Measurements from ENCODE around the gene MEI1.

MEI1 gene

GRCh38 chr22:41821471-41822316 is 122.4 kb downstream of the MEI1 start:
- Histone ChIP-seq H3K79me2 (ENCODE audit: control insufficient read depth, low read length) (no peaks in the 10 kb centered on the region), H3F3A (ENCODE audit: control insufficient read depth, insufficient read depth) (no peaks in the 10 kb centered on the region; the same call in 1 of the 2 replicates), H3K27me3 (ENCODE audit: control insufficient read depth, low read length) (no peaks in the 10 kb centered on the region), H3K9me3 (ENCODE audit: control insufficient read depth, insufficient read depth, low read length) (no peaks in the 10 kb centered on the region), H3K27ac (ENCODE audit: low read depth, low read length) (no peak overlapping the region), H4K20me1 (ENCODE audit: control insufficient read depth, insufficient read depth, low read depth, low read length) (no peaks in the 10 kb centered on the region), H3K4me3 (ENCODE audit: low read length) (no peak overlapping the region), H3K9me2 (replicated peaks; ENCODE audit: control insufficient read depth, low read length) (no peaks in the 10 kb centered on the region), H3K4me2 (ENCODE audit: low read length) (no peak overlapping the region), H3K36me3 (ENCODE audit: control insufficient read depth, low read length) (peaks cover 23% of the 10 kb centered on the region), H3K4me1 (ENCODE audit: control insufficient read depth, low read length) (peaks cover 19% of the 10 kb centered on the region)
- no peak for TF ChIP-seq EZH2phosphoT487 (IDR thresholded peaks at IDR 0.05; ENCODE audit: borderline replicate concordance, low read length)
- TF ChIP-seq CTCF (IDR thresholded peaks at IDR 0.05; ENCODE audit: low read depth, low read length, poor library complexity, severe bottlenecking): no peak

GRCh38 chr22:41822317-41823057 is 123.2 kb downstream of the MEI1 start:
- H3K9me3 ChIP-seq (ENCODE audit: control insufficient read depth, insufficient read depth, low read length): no peaks in the 10 kb centered on the region
- no peaks in the 10 kb centered on the region for H4K20me1 ChIP-seq (ENCODE audit: control insufficient read depth, insufficient read depth, low read depth, low read length)
- peaks cover 23% of the 10 kb centered on the region for H3K36me3 ChIP-seq (ENCODE audit: control insufficient read depth, low read length)
- H3K4me1 ChIP-seq (ENCODE audit: control insufficient read depth, low read length): peaks cover 24% of the 10 kb centered on the region
- H3K4me2 ChIP-seq (ENCODE audit: low read length): no peak overlapping the region
- no peaks in the 10 kb centered on the region for H3K79me2 ChIP-seq (ENCODE audit: control insufficient read depth, low read length)
- H3F3A ChIP-seq (ENCODE audit: control insufficient read depth, insufficient read depth): no peaks in the 10 kb centered on the region; the same call in 1 of the 2 replicates
- H3K4me3 ChIP-seq (ENCODE audit: low read length): no peak overlapping the region
- no peak overlapping the region for H3K27ac ChIP-seq (ENCODE audit: low read depth, low read length)
- no peaks in the 10 kb centered on the region for H3K27me3 ChIP-seq (ENCODE audit: control insufficient read depth, low read length)
- TF ChIP-seq CTCF (IDR thresholded peaks at IDR 0.05; ENCODE audit: low read depth, low read length, poor library complexity, severe bottlenecking) (peak; percentile 70), EZH2phosphoT487 (IDR thresholded peaks at IDR 0.05; ENCODE audit: borderline replicate concordance, low read length) (no peak)
- no peaks in the 10 kb centered on the region for H3K9me2 ChIP-seq (replicated peaks; ENCODE audit: control insufficient read depth, low read length)

- H3K4me2 ChIP-seq (ENCODE audit: low read length): no peak overlapping the region
- H3K9me3 ChIP-seq (ENCODE audit: control insufficient read depth, insufficient read depth, low read length): no peaks in the 10 kb centered on the region
- no peak overlapping the region for H3K4me3 ChIP-seq (ENCODE audit: low read length)
- no peak overlapping the region for H3K27ac ChIP-seq (ENCODE audit: low read depth, low read length)
- H4K20me1 ChIP-seq (ENCODE audit: control insufficient read depth, insufficient read depth, low read depth, low read length): no peaks in the 10 kb centered on the region
- H3K9me2 ChIP-seq (replicated peaks; ENCODE audit: control insufficient read depth, low read length): no peaks in the 10 kb centered on the region
- H3K79me2 ChIP-seq (ENCODE audit: control insufficient read depth, low read length): no peaks in the 10 kb centered on the region
- H3F3A ChIP-seq (ENCODE audit: control insufficient read depth, insufficient read depth): peaks cover 4% of the 10 kb centered on the region; the same call in 1 of the 2 replicates
- TF ChIP-seq EZH2phosphoT487 (IDR thresholded peaks at IDR 0.05; ENCODE audit: borderline replicate concordance, low read length): no peak
- TF ChIP-seq CTCF (IDR thresholded peaks at IDR 0.05; ENCODE audit: low read depth, low read length, poor library complexity, severe bottlenecking): no peak
- no peaks in the 10 kb centered on the region for H3K27me3 ChIP-seq (ENCODE audit: control insufficient read depth, low read length)
- H3K4me1 ChIP-seq (ENCODE audit: control insufficient read depth, low read length): peaks cover 24% of the 10 kb centered on the region
- H3K36me3 ChIP-seq (ENCODE audit: control insufficient read depth, low read length): peaks cover 19% of the 10 kb centered on the region
These were observed 124.5 kb downstream of the MEI1 start for GRCh38 chr22:41823797-41824196.

All from DOHH2 (cell line).